G401 (cell line): ENCODE measurements around the gene ZNF337. TPM values are rescaled to one million over a fixed set of nuclear protein-coding genes. Genes with fewer than 3 reads are reported as not detected.
"Not testable (repeated sequence)": the region's sequence is repeated elsewhere in the genome, so short reads cannot be mapped to it uniquely, and the experiment has no call there.

Experiments used
- DNase-seq: peaks from one replicate; pipeline ENCODE4 v3.0.0-alpha.2; 2015; ENCODE audit warnings: low spot score
- in situ Hi-C: cut with HindIII; loops from 2 replicates; pipeline ENCODE4 v1.10.0; 2016; ENCODE audit warnings: low sequenced_read_pairs, mixed read lengths
- total RNA-seq: library from RNA; depleted of rRNA; stranded (reverse); fragments of >200 nt; shearing (Covaris generic); gene quantifications from 2 replicates; pipeline ENCODE4 v1.2.3, GENCODE V29; 2014; rRNA removed

ZNF337 gene
- total RNA-seq: 19.1 and 19.7 TPM in 2 replicates

DNA sequence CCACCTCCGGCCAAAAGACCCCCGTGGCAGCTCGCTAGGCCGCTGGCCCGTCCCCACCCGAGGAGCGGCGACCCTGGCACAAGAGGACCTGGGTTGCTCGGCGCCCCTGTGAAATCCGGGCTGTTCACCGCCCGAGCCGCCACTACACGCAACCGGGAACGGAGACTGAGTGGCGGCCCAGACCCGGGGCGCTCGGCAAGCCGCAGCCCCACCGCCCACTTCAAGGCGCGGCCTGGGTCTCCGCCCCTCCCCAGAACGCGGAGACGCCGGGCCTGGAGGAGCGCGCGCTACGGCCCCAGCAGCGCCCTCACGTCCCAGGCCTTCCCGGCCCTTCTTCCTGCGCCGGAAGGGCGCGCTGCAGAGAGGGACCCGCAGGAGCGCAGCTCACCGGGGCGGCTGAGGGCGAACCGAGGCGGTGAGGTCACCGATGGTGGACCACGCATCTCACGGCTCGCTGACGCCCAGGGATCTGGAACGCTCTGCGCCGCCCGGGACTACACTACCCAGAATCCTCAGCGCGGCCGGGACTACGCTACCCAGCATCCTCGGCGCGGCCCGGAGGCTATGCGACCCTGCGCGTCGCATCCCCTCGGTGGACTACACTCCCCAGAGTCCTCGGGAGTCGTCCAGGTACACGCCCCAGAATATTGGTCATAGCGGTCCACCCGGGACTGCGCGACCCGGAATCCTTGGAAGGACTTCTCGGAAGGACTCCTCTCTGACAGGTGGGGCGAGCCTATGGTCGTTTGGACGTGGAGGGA, at the start of gene ZNF337:
ZNF337 (minus strand) TSS at position 483 of the 761 bp plus-strand sequence. CDS start 10,436 bp downstream, outside the sequence.
- in situ Hi-C loops: no loop called here

DNA sequence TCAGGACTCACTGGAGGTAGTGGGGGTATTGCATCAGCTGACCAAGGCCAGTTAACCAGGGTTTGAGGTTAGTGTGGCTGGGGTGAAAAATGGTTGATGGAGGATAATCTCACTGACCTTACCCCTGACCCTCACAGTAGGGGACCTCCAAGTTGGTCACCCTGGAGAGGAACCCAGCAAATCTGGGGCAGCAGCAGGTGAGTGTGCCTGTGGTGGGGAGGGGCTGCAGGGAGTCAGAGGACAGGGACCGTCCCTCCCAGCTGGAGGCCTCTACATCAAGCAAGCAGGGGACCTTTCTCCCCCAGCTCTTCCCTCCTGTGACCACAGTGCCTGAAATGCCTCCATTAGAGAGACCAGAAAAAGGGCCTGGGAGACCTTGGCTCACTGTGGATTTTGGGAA, 49.1 kb upstream of the ZNF337 start:
- in situ Hi-C loops: no loop called here
- DNase-seq: no peak

More for the DNA sequence above, at the start of gene ZNF337:
- DNase-seq: peak; percentile 98

DNA sequence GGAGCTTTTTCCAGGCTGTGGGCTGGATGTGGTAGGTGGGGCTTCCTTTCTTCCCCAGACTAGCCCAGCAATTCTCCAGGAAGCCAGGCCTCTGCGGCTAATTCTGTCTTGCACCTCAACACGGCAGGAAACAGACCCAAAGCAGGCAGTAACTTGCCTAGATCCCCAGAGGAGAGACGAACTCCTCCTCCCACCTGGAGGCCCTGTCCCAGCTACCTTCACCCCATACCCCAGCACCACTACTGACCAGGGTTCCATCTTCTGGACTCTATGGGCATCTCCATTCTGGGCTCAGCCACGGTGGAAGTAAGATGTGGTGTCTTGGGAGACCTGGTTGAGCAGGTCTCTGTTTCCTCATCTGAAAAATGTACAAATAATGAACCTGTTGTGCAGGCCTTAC, 48.4 kb upstream of the ZNF337 start:
- in situ Hi-C loops: no loop called here

DNA sequence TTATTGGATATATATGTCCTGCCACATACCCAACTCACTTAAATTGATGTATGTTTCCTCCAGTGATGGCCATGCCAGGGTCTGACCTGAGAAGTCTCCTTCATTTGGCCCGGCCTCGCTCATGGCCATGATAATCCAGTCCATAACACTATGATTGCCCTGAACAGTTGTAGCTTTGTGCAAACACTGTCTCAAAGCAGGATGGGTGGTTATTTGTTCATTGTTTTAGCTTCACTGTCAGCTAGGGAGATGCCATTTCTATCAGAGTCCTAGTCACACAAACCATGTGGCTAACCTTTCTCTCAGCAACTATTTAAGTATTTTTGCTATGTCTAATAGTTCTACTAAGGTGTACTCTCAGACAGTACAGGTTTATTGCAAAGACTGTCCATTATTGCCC, 47.6 kb upstream of the ZNF337 start:
- in situ Hi-C loops: no loop called here
- DNase-seq: no peak

More for the DNA sequence above, 48.4 kb upstream of the ZNF337 start:
- DNase-seq: no peak

DNA sequence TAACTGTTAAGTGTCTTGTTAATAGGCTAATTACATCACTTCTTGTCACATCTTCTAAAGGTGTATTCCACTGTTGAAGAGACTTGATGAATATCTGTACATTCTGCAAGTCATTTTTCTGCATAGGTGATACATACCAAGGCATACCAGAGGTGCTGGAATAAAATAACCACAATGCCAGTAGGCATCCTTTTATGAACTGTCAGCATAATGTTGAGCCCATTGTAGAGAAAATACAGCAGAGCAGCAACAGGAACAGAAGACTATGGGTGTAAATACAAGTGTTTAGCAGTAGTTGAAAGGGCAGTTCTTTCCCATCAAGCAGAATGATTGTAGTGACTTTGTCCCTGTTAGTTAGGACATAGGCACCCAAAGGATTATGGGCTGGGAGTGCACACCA, 44.4 kb upstream of the ZNF337 start:
- no peak for DNase-seq
- in situ Hi-C loops: no loop called here

DNA sequence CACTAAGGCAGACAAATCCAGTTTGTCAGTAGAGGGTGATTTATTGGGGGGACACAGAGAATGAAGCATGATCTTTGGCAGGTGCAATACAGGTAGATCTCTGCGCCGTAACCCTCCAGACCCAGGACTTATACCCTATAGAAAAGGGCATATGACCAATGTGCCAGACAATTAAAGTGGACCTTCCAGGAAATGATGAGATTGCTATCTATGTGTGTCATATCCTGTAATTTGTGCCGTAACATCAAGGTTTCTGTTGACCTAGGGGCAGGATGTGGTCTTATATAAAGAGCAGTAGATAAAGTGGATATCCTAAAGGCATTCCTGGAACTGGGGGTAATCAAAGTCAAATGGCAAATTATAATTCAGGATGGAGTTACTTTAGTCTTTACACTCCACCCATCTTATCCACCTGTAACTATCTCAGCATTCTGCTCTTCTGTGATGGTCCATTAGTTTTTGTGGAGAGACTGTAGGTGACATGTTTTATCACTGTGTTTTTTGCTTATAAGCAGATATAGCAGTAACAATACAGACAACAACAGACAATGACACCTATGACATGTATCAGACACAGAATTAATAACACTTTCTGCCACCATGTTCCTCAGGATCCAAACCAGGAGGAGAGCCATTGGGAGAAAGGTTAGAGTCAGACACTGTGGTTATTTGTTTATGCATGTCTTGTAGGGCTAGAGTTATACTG, 43.1 kb upstream of the ZNF337 start:
- in situ Hi-C loops: no loop called here
- DNase-seq: no peak

DNA sequence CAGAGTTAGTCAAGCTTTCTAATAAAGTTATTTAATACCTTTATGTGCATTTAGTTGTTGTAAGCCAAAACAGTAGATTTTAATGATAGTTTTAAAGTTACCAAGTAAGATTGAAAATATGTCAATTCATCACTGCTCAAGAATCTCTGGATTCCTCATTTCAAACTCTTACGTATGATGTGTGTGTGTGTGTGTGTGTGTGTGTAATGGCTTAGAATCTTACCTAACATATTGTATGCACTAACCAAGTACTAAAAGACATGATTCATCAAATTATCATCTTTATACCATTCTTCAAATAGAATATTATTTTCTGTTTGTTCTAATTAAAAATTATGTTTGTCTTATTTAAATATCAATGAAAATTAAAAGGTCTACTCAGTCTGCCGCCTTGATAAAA, 41.5 kb upstream of the ZNF337 start:
- in situ Hi-C loops: no loop called here
- no peak for DNase-seq

DNA sequence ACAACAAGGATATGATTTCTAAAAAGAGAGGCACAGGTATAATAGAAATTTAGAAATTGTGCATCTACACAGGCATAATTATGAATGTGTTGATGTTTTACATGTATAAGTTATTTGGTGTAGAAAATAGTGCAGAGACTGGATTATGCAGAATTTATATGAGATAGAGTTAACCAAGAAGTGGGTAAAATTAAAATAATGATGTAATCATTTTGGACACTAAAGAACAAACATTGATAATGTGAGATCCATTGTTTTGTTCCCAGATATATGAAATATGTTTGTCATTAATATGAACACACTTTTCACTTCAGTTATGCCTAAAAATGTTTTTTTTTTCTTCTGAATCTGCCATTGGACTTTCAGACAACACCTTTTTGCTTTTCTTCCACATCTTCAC, 37.2 kb upstream of the ZNF337 start:
- in situ Hi-C loops: no loop called here
- no peak for DNase-seq

DNA sequence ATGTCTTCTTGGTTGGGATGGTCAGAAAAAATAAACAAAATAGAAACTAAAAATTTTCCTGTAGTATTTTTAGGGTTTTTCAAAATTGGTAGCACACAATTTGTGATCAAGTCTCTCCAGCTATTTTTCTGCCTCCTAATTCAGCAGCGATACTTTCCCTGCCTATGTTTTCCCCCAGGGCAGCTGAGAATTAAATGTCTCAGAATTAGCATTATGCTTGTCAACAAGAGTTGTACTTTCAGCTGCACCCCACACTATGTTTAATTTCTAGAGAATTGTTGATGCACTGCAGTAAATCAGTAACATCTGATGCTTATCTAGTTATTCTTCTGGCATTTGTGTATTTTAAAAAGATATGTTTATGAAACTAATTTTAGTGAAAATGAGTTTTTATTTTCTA, 34.2 kb upstream of the ZNF337 start:
- in situ Hi-C loops: no loop called here
- no peak for DNase-seq

DNA sequence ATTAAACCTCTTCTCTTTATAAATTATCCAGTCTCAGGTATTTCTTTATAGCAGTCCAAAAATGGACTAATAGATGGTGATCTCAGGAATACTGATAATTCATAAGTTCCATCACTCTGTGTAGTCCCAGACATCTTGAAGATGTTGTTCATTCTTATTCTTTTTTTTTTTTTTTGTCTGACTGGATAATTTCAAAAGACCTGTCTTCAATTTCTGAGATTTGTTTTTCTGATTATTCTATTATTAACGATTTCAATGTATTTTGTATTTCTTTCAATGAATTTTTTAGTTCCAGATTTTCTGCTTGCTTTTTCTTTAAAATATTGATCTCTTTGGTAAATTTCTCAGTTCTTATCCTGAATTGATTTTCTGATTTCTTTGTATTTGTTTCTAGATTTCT, 29.7 kb upstream of the ZNF337 start:
- no peak for DNase-seq
- in situ Hi-C loops: no loop called here

DNA sequence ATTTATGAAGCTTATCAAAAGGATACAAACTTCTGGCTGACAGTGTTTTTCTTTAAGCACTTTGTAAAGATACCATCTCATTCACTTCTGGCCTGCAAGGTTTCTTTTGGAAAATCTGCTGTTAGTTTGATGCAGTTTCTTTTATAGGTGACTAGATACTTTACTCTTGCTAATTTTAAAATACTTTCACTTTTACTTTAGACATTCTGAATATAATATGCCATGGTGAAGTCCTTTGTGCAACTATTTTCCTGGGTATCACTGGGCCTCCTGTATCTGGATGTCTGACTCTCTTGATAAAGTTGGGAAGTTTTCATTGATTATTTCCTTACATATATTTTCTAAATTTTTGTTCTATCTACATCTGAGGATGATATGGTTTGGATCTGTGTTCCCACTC, 29.0 kb upstream of the ZNF337 start:
- in situ Hi-C loops: no loop called here

DNA sequence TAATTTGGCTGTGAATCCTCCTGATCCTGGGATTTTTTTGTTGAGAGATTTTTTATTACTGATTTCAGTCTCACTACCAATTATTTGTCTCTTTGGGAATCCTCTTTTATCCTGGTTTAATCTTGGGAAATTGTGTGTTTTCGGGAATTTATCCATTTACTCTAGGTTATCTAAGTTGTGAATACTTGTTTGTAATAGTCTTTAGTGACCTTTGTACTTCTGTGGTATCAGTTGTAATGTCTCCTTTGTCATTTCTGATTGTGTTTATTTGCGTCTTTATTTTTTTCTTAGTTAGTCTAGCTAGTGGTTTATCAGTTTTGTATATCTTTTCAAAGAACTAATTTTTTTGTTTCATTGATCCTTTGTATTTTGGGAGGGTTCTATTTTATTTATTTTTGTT, 27.3 kb upstream of the ZNF337 start:
- no peak for DNase-seq
- in situ Hi-C loops: no loop called here

More for the DNA sequence above, 29.0 kb upstream of the ZNF337 start:
- DNase-seq: no peak

DNA sequence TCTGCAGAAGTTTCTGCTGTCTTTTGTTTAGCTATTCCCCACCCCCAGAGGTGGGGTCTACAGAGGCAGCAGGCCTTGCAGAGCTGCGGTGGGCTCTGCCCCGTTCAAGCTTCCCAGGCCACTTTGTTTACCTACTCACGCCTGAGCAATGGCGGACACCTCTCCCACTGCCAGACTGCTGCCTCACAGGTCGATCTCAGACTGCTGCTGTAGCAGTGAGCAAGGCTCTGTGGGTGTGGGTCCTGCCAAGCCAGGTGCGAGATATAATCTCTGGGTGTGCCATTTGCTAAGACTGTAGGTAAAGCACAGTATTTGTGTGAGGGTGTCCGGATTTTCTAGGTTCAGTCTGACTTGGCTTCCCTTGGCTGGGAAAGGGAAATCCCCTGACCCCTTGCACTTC, 23.6 kb upstream of the ZNF337 start:
- no peak for DNase-seq
- in situ Hi-C loops: no loop called here

DNA sequence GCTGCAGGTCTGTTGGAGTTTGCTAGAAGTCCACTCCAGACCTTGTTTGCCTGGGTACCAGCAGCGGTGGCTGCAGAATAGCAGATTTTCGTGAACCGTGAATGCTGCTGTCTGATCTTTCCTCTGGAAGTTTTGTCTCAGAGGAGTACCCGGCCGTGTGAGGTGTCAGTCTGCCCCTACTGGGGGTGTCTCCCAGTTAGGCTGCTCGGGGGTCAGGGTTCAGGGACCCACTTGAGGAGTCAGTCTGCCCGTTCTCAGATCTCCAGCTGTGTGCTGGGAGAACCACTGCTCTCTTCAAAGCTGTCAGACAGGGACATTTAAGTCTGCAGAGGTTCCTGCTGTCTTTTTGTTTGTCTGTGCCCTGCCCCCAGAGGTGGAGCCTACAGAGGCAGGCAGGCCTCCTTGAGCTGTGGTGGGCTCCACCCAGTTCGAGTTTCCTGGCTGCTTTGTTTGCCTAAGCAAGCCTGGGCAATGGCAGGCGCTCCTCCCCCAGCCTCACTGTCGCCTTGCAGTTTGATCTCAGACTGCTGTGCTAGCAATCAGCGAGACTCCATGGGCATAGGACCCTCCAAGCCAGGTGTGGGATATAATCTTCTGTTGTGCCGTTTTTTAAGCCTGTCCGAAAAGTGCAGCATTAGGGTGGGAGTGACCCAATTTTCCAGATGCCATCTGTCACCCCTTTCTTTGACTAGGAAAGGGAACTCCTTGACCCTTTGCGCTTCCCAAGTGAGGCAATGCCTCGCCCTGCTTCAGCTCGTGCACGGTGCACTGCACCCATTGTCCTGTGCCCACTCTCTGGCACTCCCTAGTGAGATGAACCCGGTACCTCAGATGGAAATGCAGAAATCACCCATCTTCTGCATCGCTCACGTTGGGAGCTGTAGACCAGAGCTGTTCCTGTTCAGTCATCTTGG, 22.5 kb upstream of the ZNF337 start:
- in situ Hi-C loops, DNase-seq: not testable (repeated sequence)

DNA sequence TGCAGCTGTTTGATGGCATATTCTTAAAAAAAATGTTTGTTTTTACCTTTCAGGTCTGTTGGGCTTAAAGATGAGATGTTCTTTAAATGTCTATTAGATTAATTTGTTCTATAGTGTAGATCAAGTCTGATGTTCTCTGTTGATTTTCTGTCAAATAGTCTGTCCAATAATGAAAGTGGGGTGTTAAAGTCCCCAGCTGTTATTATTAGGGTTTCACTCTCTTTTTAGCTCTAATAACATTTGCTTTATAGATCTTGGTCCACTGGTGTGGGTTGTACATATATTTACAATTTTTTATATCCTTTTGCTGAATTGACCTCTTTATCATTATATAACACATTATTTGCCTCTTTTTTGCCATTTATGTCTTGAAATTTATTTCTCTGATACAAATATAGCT, 11.0 kb upstream of the ZNF337 start:
- in situ Hi-C loops: no loop called here
- no peak for DNase-seq

DNA sequence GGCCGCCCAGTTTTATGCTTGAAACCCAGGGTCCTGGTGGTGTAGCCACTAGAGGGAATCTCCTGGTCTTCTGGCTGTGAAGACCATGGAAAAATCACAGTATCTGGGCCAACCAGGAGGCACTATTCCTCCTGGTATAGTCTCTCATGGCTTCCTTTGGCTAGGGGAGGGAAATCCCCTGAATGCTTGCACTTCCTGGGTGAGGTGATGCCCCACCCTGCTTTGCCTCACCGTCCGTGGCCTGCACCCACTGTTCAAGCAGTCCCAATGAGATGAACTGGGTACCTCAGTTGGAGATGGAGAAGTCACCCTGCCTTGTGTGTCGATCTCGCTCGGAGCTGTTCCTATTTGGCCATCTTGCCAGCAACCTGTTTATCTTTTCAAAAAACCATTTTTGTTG, 10.1 kb upstream of the ZNF337 start:
- in situ Hi-C loops: no loop called here
- DNase-seq: no peak

DNA sequence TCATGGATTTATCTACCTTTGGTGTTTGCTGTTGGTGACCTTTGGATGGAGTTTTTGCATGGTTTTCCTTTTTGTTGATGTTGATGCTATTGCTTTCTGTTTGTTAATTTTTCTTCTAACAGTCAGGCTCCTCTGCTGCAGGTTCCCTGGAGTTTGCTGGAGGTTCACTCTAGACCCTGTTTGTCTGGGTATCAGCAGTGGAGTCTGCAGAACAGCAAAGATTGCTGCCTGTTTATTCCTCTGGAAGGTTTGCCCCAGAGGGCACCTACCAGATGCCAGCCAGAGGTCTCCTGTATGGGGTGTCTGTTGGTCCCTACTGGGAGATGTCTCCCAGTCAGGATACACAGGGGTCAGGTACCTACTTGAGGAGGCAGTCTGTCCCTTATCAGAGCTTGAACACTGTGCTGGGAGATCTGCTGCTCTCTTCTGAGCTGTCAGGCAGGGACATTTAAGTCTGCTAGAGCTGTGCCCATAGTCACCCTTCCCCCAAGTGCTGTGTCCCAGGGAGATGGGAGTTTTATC, 9.2 kb upstream of the ZNF337 start:
- no peak for DNase-seq
- in situ Hi-C loops: no loop called here

DNA sequence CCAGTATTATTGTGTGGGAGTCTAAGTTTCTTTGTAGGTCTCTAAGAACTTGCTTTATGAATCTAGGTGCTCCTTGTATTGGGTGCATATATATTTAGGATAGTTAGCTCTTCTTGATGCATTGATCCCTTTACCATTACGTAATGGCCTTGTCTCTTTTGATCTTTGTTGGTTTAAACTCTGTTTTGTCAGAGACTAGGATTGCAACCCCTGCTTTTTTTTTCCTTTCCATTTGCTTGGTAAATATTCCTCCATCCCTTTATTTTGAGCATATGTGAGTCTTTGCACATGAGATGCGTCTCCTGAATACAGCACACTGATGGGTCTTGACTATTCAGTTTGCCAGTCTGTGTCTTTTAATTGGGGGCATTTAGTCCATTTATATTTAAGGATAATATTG, 7.7 kb upstream of the ZNF337 start:
- in situ Hi-C loops, DNase-seq: not testable (repeated sequence)

DNA sequence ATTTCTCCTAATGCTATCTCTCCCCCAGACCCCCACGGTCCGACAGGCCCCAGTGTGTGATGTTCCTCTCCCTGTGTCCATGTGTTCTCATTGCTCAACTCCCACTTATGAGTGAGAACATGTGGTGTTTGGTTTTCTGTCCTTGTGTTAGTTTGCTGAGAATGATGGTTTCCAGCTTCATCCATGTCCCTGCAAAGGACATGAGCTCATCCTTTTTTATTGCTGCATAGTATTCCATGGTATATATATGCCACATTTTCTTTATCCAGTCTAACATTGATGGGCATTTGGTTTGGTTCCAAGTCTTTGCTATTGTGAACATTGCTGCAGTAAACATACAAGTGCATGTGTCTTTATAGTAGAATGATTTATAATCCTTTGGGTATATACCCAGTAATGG, 4.2 kb upstream of the ZNF337 start:
- in situ Hi-C loops, DNase-seq: not testable (repeated sequence)
